ENCODE results near the gene TAS2R41. TPM values are rescaled to one million over a fixed set of nuclear protein-coding genes. Genes with fewer than 3 reads are reported as not detected.

The TAS2R41 gene
- total RNA-seq, 1 donor from 2014 or later, result not detected

- no peak for TF ChIP-seq CTCF (IDR thresholded peaks at IDR 0.05; ENCODE audit: insufficient read depth, low read length, poor library complexity, severe bottlenecking)
- H3K36me3 ChIP-seq (ENCODE audit: control insufficient read depth, insufficient read depth, low read length), result no peaks in the 10 kb centered on the region
- DNase-seq (ENCODE audit: low read depth), result no peak
- H3K27me3 ChIP-seq (ENCODE audit: control insufficient read depth, insufficient read depth, low read length), result no peaks in the 10 kb centered on the region
- no peak overlapping the region for H3K4me3 ChIP-seq (ENCODE audit: low read depth, low read length)
Measured at GRCh38 chr7:143487566-143487965, 9.9 kb downstream of the TAS2R41 start.

DNA sequence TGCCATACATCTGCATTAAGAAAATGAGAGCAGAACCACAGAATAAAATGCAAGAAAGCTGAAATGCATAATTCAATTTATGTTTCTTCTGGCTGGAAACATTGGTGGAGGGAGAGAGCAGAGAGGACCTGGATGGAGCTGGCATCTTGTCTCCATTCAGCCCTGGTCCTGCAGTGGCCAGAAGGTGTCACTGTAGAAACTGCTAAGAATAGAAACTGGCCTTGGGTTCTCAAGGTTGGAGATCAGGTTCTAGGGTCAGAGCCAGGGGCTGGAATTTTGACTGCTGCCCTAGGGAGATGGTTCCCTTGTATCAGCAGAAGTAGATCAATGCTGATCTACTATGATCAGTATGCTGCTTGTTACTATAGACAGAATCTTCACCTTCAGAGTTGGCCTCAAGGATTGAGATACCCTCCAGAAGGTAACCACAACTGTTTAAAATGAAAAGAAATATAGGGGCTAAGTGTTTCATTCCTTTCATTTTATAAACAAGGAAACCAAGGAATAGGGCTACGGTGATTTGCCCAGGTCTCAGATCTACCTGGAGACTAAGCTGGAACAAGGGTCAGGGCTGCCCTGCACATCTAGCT lies 13.1 kb downstream of the TAS2R41 start:
- no peak for DNase-seq (ENCODE audit: low read depth)
- peak; percentile 25 for TF ChIP-seq CTCF (IDR thresholded peaks at IDR 0.05; ENCODE audit: insufficient read depth, low read length, poor library complexity, severe bottlenecking)
- no peak overlapping the region for H3K4me3 ChIP-seq (ENCODE audit: low read depth, low read length)
- H3K36me3 ChIP-seq (ENCODE audit: control insufficient read depth, insufficient read depth, low read length), result no peaks in the 10 kb centered on the region
- no peaks in the 10 kb centered on the region for H3K27me3 ChIP-seq (ENCODE audit: control insufficient read depth, insufficient read depth, low read length)

GRCh38 chr7:143492043-143492471 lies 14.4 kb downstream of the TAS2R41 start:
- DNase-seq (ENCODE audit: low read depth), result no peak
- Histone ChIP-seq H3K27me3 (ENCODE audit: control insufficient read depth, insufficient read depth, low read length) (no peaks in the 10 kb centered on the region), H3K36me3 (ENCODE audit: control insufficient read depth, insufficient read depth, low read length) (no peaks in the 10 kb centered on the region), H3K4me3 (ENCODE audit: low read depth, low read length) (no peak overlapping the region)
- TF ChIP-seq CTCF (IDR thresholded peaks at IDR 0.05; ENCODE audit: insufficient read depth, low read length, poor library complexity, severe bottlenecking), result no peak

DNA sequence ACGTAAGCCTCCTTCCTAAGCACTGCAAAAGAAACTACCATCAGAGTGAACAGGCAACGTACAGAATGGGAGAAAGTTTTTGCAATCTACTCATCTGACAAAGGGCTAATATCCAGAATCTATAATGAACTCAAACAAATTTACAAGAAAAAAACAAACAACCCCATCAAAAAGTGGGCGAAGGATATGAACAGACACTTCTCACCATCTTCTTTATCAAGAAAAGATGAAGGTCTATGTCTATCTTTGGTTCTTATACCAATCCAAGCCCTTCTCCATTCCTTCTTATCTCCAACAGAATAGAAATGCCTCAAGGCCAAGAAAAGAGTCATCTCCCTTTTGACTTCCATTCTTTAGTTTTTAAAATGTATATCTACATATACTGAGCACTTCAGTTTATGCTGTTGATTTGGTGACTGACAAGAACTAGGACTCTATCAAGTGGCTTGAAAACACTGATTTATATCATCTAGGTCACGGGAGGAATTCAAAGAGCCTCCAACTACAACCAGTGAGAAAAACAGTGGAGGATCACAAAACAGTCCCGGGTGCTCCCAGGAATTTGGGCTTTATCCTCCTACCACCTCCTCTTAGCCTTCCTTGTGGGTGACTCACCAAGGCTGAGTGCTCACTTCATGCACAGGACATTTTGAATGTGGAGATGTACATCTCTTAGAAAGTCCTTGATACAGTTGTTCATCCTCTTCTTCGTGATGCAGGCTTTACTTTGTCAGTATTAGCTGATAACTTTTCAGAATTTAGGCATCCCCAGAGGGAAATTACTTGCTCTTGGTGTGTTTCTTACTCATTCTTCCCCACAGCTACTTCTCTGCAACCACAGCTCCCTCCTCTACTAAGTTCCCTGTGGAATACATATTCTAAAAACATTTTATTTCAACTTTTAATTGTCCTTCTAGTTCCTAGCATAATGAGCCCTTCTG lies 15.4 kb downstream of the TAS2R41 start:
- DNase-seq (ENCODE audit: low read depth), result no peak
- Histone ChIP-seq H3K27me3 (ENCODE audit: control insufficient read depth, insufficient read depth, low read length) (no peaks in the 10 kb centered on the region), H3K36me3 (ENCODE audit: control insufficient read depth, insufficient read depth, low read length) (no peaks in the 10 kb centered on the region), H3K4me3 (ENCODE audit: low read depth, low read length) (no peak overlapping the region)
- TF ChIP-seq CTCF (IDR thresholded peaks at IDR 0.05; ENCODE audit: insufficient read depth, low read length, poor library complexity, severe bottlenecking), result no peak

GRCh38 chr7:143493751-143494150 lies 16.1 kb downstream of the TAS2R41 start:
- no peak for TF ChIP-seq CTCF (IDR thresholded peaks at IDR 0.05; ENCODE audit: insufficient read depth, low read length, poor library complexity, severe bottlenecking)
- DNase-seq (ENCODE audit: low read depth), result no peak
- H3K27me3 ChIP-seq (ENCODE audit: control insufficient read depth, insufficient read depth, low read length), result no peaks in the 10 kb centered on the region
- no peaks in the 10 kb centered on the region for H3K36me3 ChIP-seq (ENCODE audit: control insufficient read depth, insufficient read depth, low read length)
- no peak overlapping the region for H3K4me3 ChIP-seq (ENCODE audit: low read depth, low read length)
